ENCODE measurements around the gene PIM2.
"Not testable (repeated sequence)": the region's sequence is repeated elsewhere in the genome, so short reads cannot be mapped to it uniquely, and the experiment has no call there.

Gene PIM2

DNA sequence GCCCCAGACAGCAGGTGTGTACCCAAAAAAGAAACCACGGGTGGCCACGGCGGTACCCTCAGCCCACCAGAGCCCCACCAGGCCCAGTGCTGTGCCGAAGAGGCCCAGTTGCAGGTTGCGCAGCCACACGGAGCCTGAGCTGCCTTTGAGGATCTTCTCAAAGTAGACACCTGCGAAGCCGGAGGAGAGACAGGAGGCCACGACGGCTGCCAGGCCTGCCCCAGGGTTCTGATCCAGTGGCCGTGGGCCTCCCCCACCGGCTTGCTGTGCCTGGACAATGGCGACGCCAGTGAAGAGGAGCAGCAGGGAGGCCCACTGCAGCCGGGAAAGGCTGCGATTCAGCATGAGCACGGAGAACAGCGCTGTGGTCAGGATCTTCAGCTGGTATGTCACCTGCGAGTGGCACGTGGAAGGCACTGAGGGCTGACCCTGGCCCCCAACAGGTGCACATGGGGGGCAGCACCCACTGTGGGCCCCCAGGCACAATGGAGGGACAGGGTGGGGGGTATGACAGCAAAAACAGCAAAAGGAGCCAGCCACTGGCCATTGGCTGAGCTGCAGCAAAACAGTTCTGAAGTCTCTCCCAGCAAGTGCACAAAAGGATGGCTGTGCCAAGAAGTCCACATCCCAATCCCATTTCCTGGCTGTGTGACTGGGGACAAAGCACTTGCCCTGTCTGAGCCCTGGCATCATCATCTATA lies 13.6 kb downstream of the PIM2 start:
- DNase-seq (ENCODE audit: low spot score) = no peak

DNA sequence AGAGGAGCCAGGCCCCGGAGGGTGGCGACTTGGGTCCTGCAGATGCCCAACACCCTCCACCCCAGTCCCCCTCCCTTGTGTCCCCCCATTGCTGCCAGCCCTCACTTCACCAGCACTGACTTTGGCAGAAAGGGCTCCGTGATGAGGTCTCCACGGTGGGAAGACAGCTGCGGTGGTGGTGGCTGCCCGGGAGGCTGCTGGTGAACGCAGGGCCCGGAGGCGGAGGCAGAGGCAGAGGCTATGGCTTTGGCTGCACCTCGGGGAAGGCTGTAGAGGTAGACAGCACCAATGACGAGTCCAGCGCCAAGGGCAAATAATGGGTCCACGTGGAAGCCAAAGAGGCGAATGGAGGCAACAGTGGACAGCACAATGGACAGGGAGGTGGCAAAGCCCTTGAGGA lies 14.2 kb downstream of the PIM2 start:
- no peak for DNase-seq (ENCODE audit: low spot score)

DNA sequence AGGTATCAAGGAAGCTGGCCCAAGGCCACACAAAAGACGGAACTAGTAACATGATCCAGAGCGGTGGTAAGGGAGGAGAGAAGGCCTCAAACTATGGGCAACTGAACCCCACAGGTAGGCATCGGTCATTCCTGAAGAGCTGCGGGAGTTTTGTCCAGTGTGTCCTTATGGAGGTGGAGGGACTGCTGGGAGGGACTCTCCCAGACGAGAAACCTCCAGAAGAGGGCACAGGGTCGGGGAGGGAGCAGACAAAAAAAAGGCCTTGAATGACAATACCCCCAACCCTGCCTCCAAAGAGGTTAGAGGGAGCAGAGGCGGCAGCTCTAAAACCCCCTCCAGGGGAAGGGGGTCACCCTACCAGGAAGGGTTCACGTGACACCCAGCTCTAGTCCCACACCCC lies 14.6 kb downstream of the PIM2 start:
- no peak for DNase-seq (ENCODE audit: low spot score)

DNA sequence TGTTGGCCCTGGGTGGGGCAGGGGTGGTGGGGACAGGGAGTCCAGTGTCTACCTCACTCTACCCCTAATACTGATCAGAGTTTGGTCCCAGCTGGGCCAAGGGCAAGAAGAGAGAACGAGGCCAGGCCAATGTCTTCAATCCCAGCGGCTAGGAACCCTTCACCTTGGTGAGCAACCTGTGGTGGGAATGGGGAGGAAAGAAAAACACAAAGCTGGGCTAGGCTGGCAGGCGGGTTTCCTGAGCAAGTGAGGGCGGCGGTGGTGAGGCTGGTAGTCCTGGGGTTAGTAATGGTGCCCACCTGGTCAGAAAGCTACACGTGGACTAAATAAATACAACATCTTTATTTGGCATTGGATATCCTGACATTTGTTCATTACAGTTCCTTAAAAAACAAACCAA lies 15.5 kb downstream of the PIM2 start:
- no peak for DNase-seq (ENCODE audit: low spot score)

DNA sequence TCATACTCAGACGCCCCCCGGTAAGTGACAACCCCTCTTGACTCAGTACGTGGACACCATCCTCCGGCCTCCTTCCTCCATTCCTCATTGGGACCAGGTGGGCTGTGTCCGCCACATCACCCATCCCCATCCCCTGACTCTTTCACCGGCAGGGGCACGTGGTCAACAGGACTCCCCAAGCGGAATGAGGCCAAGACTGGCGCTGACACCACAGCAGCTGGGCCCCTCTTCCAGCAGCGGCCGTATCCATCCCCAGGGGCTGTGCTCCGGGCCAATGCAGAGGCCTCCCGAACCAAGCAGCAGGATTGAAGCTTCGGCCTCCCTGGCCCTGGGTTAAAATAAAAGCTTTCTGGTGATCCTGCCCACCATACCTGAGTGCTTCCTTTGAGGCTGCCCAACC lies 16.0 kb downstream of the PIM2 start:
- no peak for DNase-seq (ENCODE audit: low spot score)

DNA sequence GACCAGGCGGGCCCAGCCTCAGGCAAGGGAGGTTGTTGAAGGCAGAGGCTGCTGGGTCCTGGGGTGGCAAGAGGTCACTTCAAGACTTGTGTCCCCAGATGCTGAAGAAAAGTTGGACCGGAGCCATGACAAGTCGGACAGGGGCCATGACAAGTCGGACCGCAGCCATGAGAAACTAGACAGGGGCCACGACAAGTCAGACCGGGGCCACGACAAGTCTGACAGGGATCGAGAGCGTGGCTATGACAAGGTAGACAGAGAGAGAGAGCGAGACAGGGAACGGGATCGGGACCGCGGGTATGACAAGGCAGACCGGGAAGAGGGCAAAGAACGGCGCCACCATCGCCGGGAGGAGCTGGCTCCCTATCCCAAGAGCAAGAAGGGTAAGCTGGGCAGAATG lies 16.7 kb downstream of the PIM2 start:
- no peak for DNase-seq (ENCODE audit: low spot score)

- DNase-seq (ENCODE audit: low spot score) = no peak
Observed at GRCh38 chrX:48901069-48901468, 17.8 kb downstream of the PIM2 start.

GRCh38 chrX:48899078-48899410 lies 19.8 kb downstream of the PIM2 start:
- DNase-seq (ENCODE audit: low spot score) = no peak

- DNase-seq (ENCODE audit: low spot score) = peak; percentile 96
Observed at GRCh38 chrX:48897625-48898306, 21.1 kb downstream of the PIM2 start, which contains the start of the genes PQBP1 and TIMM17B. Gene PQBP1 (plus strand): TSS chrX:48897930. CDS start chrX:48898510, 580 bp downstream. Gene TIMM17B (minus strand): TSS chrX:48897768. CDS start chrX:48897749, 19 bp downstream.

DNA sequence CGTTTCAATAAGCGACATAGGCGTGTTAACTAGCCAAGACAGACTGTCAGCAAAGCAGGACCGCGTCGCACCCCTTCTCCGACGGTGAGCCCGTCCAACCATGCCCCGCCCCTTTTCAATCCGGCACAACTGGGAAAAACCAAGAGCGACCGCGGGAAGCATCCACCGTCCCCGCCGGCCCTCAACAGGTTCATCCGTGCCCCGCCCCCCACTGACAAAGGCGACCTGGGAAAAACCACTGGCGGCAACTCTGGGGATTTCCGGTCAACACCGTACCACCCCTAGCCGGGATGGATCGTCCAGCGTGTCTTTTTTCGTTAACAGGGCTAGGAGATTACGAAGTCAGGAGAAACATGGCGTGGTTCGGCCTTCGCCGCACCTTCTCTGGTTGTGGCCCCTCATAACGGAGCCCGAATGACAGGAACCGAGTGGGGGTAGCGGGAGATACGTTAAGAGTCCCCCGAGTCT lies 21.6 kb downstream of the PIM2 start:
- peak; percentile 81 for DNase-seq (ENCODE audit: low spot score)

DNA sequence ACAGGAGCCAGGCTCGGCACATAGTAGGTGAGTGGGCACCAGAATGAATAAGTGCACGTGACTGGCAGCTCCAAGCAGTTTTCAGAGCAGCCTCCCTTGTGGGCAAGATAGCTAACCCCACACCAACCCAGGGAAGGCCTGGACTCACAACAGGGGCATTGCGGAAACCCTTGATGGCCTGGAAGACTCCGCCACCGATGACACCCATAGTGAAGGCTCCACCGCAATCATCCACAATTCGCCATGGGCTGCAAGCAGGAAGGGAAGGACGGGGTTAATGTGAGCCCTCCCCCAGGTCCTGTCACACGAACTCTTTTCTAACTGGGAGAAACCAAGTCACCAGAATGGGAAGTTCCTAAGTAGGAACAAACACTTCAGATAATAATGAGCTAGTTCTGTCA lies 22.2 kb downstream of the PIM2 start:
- DNase-seq (ENCODE audit: low spot score) = no peak

DNA sequence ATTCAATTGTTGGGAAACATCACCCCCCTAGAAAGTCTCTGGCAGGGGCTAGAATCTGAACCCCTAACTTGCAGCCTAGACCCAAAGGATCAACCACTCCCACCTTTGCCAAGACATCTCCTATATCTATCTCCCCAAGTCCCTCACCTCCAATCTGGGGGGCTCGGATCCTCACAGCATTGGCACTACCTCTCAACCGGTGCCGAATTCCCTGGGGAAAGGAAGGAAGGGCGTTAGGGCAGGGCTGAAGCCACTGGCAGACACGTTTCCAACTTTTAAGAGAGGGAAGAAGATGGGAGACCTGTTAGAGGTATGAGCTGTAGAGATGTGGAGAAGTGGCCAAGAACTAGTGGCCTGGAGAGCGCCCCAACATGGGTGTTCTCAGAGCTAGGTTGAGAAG lies 23.9 kb downstream of the PIM2 start:
- DNase-seq (ENCODE audit: low spot score) = no peak

- no peak for DNase-seq (ENCODE audit: low spot score)
Observed at GRCh38 chrX:48893556-48894348, 25.1 kb downstream of the PIM2 start.

- no peak for DNase-seq (ENCODE audit: low spot score)
Observed at GRCh38 chrX:48892896-48893295, 25.9 kb downstream of the PIM2 start.

DNA sequence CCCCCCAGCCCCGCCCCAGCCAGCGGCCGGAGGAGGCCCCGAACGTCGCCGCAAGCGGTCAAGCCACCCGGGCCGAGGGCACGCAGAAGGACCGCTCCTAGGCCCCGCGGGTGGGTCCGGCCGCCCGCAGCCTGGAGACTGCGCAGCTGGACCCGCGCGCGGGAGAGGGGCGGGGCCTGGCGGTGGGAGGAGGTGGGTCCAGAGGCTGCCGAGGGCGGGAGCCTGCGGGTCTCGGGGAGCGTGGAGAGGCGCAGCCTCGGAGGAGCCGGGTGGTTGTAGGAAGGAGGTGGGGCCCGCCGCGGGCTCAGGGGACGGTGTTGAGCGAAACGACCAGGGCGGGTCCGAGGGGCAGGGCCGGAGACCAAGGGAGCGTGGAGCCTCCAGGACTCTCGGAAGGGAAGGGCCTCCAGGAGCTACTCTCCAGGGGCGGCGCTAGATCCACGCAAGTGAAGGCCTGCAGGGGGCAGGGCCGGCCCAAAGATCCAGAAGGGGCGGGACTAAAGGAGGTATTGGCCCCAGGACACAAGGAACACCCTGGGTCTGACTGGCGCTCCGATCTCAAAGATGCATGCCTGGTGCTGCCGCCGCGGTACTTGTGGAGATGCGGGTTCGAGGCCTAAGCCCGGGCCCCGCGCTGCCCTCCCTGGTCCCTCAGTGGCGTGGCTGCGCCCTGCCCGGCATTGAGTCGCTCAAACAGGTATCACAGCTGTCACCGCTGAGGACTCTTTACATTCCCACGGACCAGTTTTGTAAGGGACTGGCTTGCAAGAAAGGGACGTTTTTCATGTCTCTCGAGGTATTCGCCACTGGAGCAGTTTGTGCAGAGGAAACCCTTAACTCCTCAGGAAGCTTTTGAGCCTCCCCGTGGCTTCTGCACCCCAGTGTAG lies 27.2 kb downstream of the PIM2 start:
- DNase-seq (ENCODE audit: low spot score) = peak; percentile 88

- DNase-seq (ENCODE audit: low spot score) = no peak
Observed at GRCh38 chrX:48890934-48891401, 27.9 kb downstream of the PIM2 start.

DNA sequence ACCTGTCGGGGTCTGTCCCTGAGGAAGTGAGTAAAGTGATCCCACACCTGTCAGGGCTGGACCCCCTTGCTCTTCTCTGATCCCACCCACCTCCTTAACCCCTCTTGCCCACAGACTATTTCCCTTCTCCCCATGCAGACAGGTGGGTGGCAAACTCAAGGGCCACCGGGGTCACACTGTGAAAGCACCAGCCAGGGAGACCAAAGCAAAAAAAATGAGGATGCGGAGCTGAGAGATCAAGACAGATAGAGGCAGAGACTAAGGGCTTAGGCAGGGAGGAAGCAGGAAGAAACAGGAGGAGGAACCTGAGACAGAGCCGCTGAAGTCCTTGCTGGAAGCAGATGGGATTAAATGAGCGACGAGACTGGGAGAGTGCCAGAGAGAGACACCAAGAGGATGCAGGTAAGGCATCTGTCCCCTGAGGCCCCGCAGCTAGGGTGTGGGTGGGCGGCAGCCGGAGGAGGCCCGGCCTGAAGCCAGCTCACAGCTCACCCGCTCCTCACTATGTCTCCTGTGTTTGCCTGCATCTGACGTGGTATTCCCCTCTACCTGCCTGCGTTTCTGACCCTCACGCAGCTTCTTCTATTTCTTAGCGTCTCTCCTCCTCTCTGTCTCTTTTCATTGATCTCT lies 28.4 kb downstream of the PIM2 start:
- no peak for DNase-seq (ENCODE audit: low spot score)

- DNase-seq (ENCODE audit: low spot score) = not testable (repeated sequence)
Observed at GRCh38 chrX:48886586-48886985, 32.2 kb downstream of the PIM2 start.

- no peak for DNase-seq (ENCODE audit: low spot score)
Observed at GRCh38 chrX:48883729-48884128, 35.1 kb downstream of the PIM2 start.

DNA sequence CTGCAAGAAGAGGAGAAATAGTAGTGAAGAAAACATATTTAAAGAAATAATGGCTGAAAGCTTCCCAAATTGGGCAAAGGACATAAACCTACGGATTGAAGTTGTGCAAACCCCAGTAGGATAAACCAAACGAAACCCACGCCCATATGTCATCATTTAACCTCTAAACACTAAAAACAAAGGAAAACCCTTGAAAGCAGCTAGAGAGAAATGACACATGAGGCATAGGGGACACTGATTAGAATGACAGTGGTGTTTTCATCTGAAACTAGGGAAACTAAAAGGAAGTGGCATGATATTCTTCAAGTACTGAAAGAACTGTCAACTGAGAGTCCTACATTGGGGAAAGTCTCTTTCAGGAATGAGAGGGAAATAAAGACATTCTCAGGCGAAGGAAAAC lies 41.9 kb downstream of the PIM2 start:
- DNase-seq (ENCODE audit: low spot score) = not testable (repeated sequence)

- DNase-seq (ENCODE audit: low spot score) = not testable (repeated sequence)
Observed at GRCh38 chrX:48872017-48872416, 46.8 kb downstream of the PIM2 start.
